ENCODE measurements around the gene TEX2. TPM values are rescaled to one million over a fixed set of nuclear protein-coding genes. Genes with fewer than 3 reads are reported as not detected.

TEX2 gene
- total and polyA plus RNA-seq, 2 donors (not counting 3 experiments of a cell fraction or from before 2014, with no cell fraction given), result 13.3 to 25.8 TPM

DNA sequence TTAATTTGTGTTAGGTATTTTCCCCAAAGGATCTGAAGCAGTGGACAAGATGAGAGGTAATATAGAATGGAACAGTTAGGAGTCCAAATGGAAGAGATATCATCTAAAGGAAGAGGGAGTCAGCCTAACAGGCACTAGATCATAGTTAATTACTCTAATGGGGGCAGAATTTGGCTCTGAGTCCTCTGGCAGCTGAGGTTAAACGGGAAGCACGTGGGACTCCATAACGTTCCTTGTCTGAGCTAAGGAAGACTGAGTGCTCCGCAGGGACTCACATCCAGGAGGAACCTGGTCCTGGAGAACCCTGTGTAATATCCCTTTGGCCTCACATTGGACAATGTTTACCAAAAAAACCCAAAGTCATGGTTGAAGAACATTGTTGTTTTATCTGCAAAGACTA is 46.6 kb upstream of the TEX2 start:
- peak; percentile 52 for DNase-seq (ENCODE audit: low read depth, low spot score)
- POLR2A ChIA-PET, result no interaction called here
- dilution Hi-C loops (cut with MboI; ENCODE audit: extremely low pct_ligation_motif_present, low sequenced_read_pairs), result loop anchor here (10.0 kb wide), 1 partner anchor 175 kb away; no protein-coding TSS in a partner anchor

GRCh38 chr17:64309021-64309420 is 46.0 kb upstream of the TEX2 start:
- Histone ChIP-seq H3K36me3 (ENCODE audit: control insufficient read depth in 2 of 2, extremely low read depth in 1 of 2, insufficient read depth in 2 of 2, low read length in 2 of 2) (no peaks in the 10 kb centered on the region), H3K9me3 (replicated peaks; ENCODE audit: control insufficient read depth, insufficient read depth, low read length) (no peaks in the 10 kb centered on the region), H3K4me2 (ENCODE audit: insufficient read depth, low read length) (no peak overlapping the region), H3K79me2 (ENCODE audit: control insufficient read depth, insufficient read depth, low read length) (no peaks in the 10 kb centered on the region), H3K9me1 (replicated peaks; ENCODE audit: control insufficient read depth, extremely low read depth, insufficient read depth, low read length) (no peaks in the 10 kb centered on the region), H3K27me3 (ENCODE audit: control insufficient read depth in 2 of 2, insufficient read depth in 2 of 2, low read length in 2 of 2) (no peaks in the 10 kb centered on the region), H3K4me3 (replicated peaks in 1 of 3; ENCODE audit: insufficient read depth in 1 of 3, low read depth in 1 of 3, low read length in 3 of 3) (no peak overlapping the region), H4K20me1 (replicated peaks; ENCODE audit: control insufficient read depth, extremely low read depth, insufficient read depth, low read length) (no peaks in the 10 kb centered on the region), H3K9ac (replicated peaks; ENCODE audit: extremely low read depth, insufficient read depth, low read length) (no peak overlapping the region), H3K4me1 (ENCODE audit: control insufficient read depth, extremely low read depth, insufficient read depth, low read length) (peaks cover 5% of the 10 kb centered on the region), H3K27ac (ENCODE audit: insufficient read depth, low read depth, low read length) (no peak overlapping the region), H2AFZ (ENCODE audit: low read depth, low read length) (no peak overlapping the region)
- FAIRE-seq (no peak), DNase-seq (ENCODE audit: low read depth, low spot score) (no peak)
- POLR2A ChIA-PET, result no interaction called here
- dilution Hi-C loops (cut with MboI; ENCODE audit: extremely low pct_ligation_motif_present, low sequenced_read_pairs) (loop anchor here (10.0 kb wide), 1 partner anchor 176 kb away; no protein-coding TSS in a partner anchor), intact Hi-C loops (cut with micrococcal nuclease) (no loop called here)
- no TSS peak for BruUV-seq (replicated peaks)
- TF ChIP-seq POLR2A (IDR thresholded peaks at IDR 0.05; ENCODE audit: low read depth, low read length) (no peak), EZH2 (IDR thresholded peaks at IDR 0.05; ENCODE audit: borderline replicate concordance, low read depth, low read length, severe bottlenecking) (no peak), POLR2AphosphoS5 (IDR thresholded peaks at IDR 0.05; ENCODE audit: insufficient read depth, low read depth, low read length) (no peak), GATA2 (IDR thresholded peaks at IDR 0.05; ENCODE audit: insufficient read depth, insufficient read length, low read depth, low read length) (no peak), MAX (IDR thresholded peaks at IDR 0.05; ENCODE audit: insufficient read depth, insufficient read length) (no peak), JUN (IDR thresholded peaks at IDR 0.05; ENCODE audit: borderline replicate concordance, insufficient read depth, insufficient read length, low read depth) (no peak), FOS (IDR thresholded peaks at IDR 0.05; ENCODE audit: borderline replicate concordance, insufficient read depth, low read length) (no peak), CTCF (IDR thresholded peaks at IDR 0.05; ENCODE audit: extremely low read depth in 1 of 2, insufficient read depth in 1 of 2, low read depth in 1 of 2, low read length in 2 of 2) (no peak), MYC (IDR thresholded peaks at IDR 0.05; ENCODE audit: low read depth, low read length) (no peak)
- CTCF ChIA-PET, result interaction anchor here (0.7 to 12.4 kb wide), 4 partner anchors 11 to 182 kb away, joined by 3 to 203 read pairs (median 3); no protein-coding TSS in a partner anchor

More for the DNA sequence above, 46.6 kb upstream of the TEX2 start:
- H4K20me1 ChIP-seq (replicated peaks; ENCODE audit: control insufficient read depth, extremely low read depth, insufficient read depth, low read length), result no peaks in the 10 kb centered on the region
- CTCF ChIA-PET, result interaction anchor here (0.7 to 12.4 kb wide), 4 partner anchors 10 to 181 kb away, joined by 3 to 203 read pairs (median 3); no protein-coding TSS in a partner anchor
- H3K27ac ChIP-seq (ENCODE audit: insufficient read depth, low read depth, low read length), result no peak overlapping the region
- peak overlapping the region; percentile 64 for H2AFZ ChIP-seq (ENCODE audit: low read depth, low read length)
- peaks cover 5% of the 10 kb centered on the region for H3K4me1 ChIP-seq (ENCODE audit: control insufficient read depth, extremely low read depth, insufficient read depth, low read length)
- H3K4me2 ChIP-seq (ENCODE audit: insufficient read depth, low read length), result no peak overlapping the region
- H3K79me2 ChIP-seq (ENCODE audit: control insufficient read depth, insufficient read depth, low read length), result no peaks in the 10 kb centered on the region
- H3K9me1 ChIP-seq (replicated peaks; ENCODE audit: control insufficient read depth, extremely low read depth, insufficient read depth, low read length), result no peaks in the 10 kb centered on the region
- BruUV-seq (replicated peaks), result no TSS peak
- intact Hi-C loops (cut with micrococcal nuclease), result no loop called here
- H3K9ac ChIP-seq (replicated peaks; ENCODE audit: extremely low read depth, insufficient read depth, low read length), result no peak overlapping the region
- TF ChIP-seq EZH2 (IDR thresholded peaks at IDR 0.05; ENCODE audit: borderline replicate concordance, low read depth, low read length, severe bottlenecking) (no peak), FOS (IDR thresholded peaks at IDR 0.05; ENCODE audit: borderline replicate concordance, insufficient read depth, low read length) (no peak), MAX (IDR thresholded peaks at IDR 0.05; ENCODE audit: insufficient read depth, insufficient read length) (peak; percentile 17)
- H3K36me3 ChIP-seq (ENCODE audit: control insufficient read depth in 2 of 2, extremely low read depth in 1 of 2, insufficient read depth in 2 of 2, low read length in 2 of 2), result no peaks in the 10 kb centered on the region
- H3K4me3 ChIP-seq (replicated peaks in 1 of 3; ENCODE audit: insufficient read depth in 1 of 3, low read depth in 1 of 3, low read length in 3 of 3), result no peak overlapping the region
- no peaks in the 10 kb centered on the region for H3K9me3 ChIP-seq (replicated peaks; ENCODE audit: control insufficient read depth, insufficient read depth, low read length)
- FAIRE-seq, result peak; percentile 47
- no peaks in the 10 kb centered on the region for H3K27me3 ChIP-seq (ENCODE audit: control insufficient read depth in 2 of 2, insufficient read depth in 2 of 2, low read length in 2 of 2)

All from endothelial cell of umbilical vein (primary cell).